GM12878 (cell line): ENCODE measurements around the gene PRKCI. TPM values are rescaled to one million over a fixed set of nuclear protein-coding genes. Genes with fewer than 3 reads are reported as not detected.

Experiments
- CEBPZ ChIP-seq: fragments of 150-350 bp; IDR thresholded peaks from 2 replicates; pipeline ENCODE4 v1.6.1; 2016; ENCODE audit warnings: low read depth, low read length
- IKZF2 ChIP-seq, 2 experiments: fragments of 450-650 bp; IDR thresholded peaks; 2 replicates each; pipeline ENCODE4 v1.6.1; 2017; ENCODE audit warnings: mild to moderate bottlenecking in 2 of 2, moderate library complexity in 2 of 2
- KDM1A ChIP-seq: fragments of 200-600 bp; sonication (generic); IDR thresholded peaks from 2 replicates; pipeline ENCODE4 v1.6.1; 2016; ENCODE audit warnings: borderline replicate concordance
- MEF2A ChIP-seq: IDR thresholded peaks from 2 replicates; pipeline ENCODE4 v1.6.1; 2011; ENCODE audit warnings: low read depth, mild to moderate bottlenecking, low read length, moderate library complexity; ENCODE audit not compliant: insufficient read depth
- MYB ChIP-seq: fragments of 150-350 bp; IDR thresholded peaks from 2 replicates; pipeline ENCODE4 v1.6.1; 2014; ENCODE audit warnings: mild to moderate bottlenecking, low read depth, low read length, borderline replicate concordance
- PAX5 ChIP-seq: IDR thresholded peaks from 2 replicates; pipeline ENCODE4 v1.6.1; 2011; ENCODE audit warnings: low read depth, low read length, borderline replicate concordance
- PAX8 ChIP-seq: fragments of 450-650 bp; IDR thresholded peaks from 2 replicates; pipeline ENCODE4 v1.6.1; 2017; ENCODE audit warnings: mild to moderate bottlenecking, moderate library complexity
- RELA ChIP-seq: fragments of 450-650 bp; IDR thresholded peaks from 2 replicates; pipeline ENCODE4 v1.8.0; 2014; ENCODE audit warnings: borderline replicate concordance; ENCODE audit not compliant: partially characterized antibody
- RELB ChIP-seq: fragments of 450-650 bp; IDR thresholded peaks from 2 replicates; pipeline ENCODE4 v1.6.1; 2017; ENCODE audit warnings: low read depth, mild to moderate bottlenecking, moderate library complexity
- ZBED1 ChIP-seq: IDR thresholded peaks from 2 replicates; pipeline ENCODE4 v1.6.1; 2016; ENCODE audit warnings: borderline replicate concordance
- ZBTB11 ChIP-seq: fragments of 450-650 bp; formaldehyde crosslinking; IDR thresholded peaks from 2 replicates; pipeline ENCODE4 v1.5.0; 2022; ENCODE audit warnings: mild to moderate bottlenecking, missing genetic modification characterization
- ZNF592 ChIP-seq: fragments of 450-650 bp; IDR thresholded peaks from 2 replicates; pipeline ENCODE4 v1.6.1; 2017; ENCODE audit warnings: mild to moderate bottlenecking, moderate library complexity
- ZZZ3 ChIP-seq: IDR thresholded peaks from 2 replicates; pipeline ENCODE4 v1.6.1; 2011; ENCODE audit warnings: low read depth; ENCODE audit not compliant: control insufficient read depth, insufficient read length
- polyA plus RNA-seq, 11 experiments: library from polyadenylated mRNA; depleted of rRNA in 4 of 11; unstranded in 6 of 11; stranded (reverse) in 5 of 11; fragments of >200 nt; fragmentation: Nextera tagmentation in 4 of 11; fragmentation: Illumina TruSeq in 1 of 11; extraction: Ambion mirVana in 4 of 11; extraction: Trizol in 1 of 11; gene quantifications; 1 replicate in 1 of 11; 2 replicates in 10 of 11; pipeline versions ENCODE4 v1.2.1 to v1.2.3, GENCODE V29; 2011 to 2016; ENCODE audit warnings: inconsistent platforms in 2 of 11, missing spikeins in 2 of 11, low read depth in 1 of 11
- total RNA-seq, 4 experiments: library from RNA; depleted of rRNA in 3 of 4; stranded (reverse); fragments of >200 nt in 3 of 4; fragmentation: Illumina TruSeq in 1 of 4; extraction: Trizol in 1 of 4; gene quantifications; 2 replicates each; pipeline versions ENCODE4 v1.2.1 to v1.2.3, GENCODE V29; 2013 to 2021

The PRKCI gene
- total and polyA plus RNA-seq, 10 of the 15 experiments (the other 5 are each of a cell fraction or from before 2014, with no cell fraction given): 3.5 to 15.4 (median 11.8) TPM

GRCh38 chr3:170352936-170353335 lies 130.7 kb downstream of the PRKCI start (continued):
- peak; percentile 56; the same call in 1 of the 2 replicates for TF ChIP-seq RELB
- TF ChIP-seq MEF2A: 0 out of 2 replicates have a peak, but pooled peaks have one; percentile 19
- peak; percentile 71 to 74; a peak in 2 of 4 replicates for TF ChIP-seq IKZF2 (IDR thresholded peaks at IDR 0.05)
- TF ChIP-seq KDM1A: no peak
- 0 out of 2 replicates have a peak, but pooled peaks have one; percentile 33 for TF ChIP-seq PAX5
- TF ChIP-seq ZNF592: no peak
- TF ChIP-seq ZBED1: peak; percentile 38; the same call in 1 of the 2 replicates
- TF ChIP-seq ZZZ3: no peak
- TF ChIP-seq MYB: no peak
- TF ChIP-seq CEBPZ: no peak
- peak; percentile 42 for TF ChIP-seq RELA
- TF ChIP-seq ZBTB11 (CRISPR knock-in tag): no peak
- TF ChIP-seq PAX8: no peak
